OCI-LY3 (cell line): ENCODE data around the gene PRKCE.

Source experiments
- EZH2phosphoT487 ChIP-seq: fragments of 200-600 bp; shearing (Covaris generic); IDR thresholded peaks from 2 replicates; pipeline ENCODE4 v1.6.1; 2018; ENCODE audit warnings: antibody characterized with exemption, mixed run types, low read depth
- TF ChIP-seq, protein P1 (sequence below): fragments of 200-600, 300-600 bp; sonication (generic); IDR thresholded peaks from 2 replicates; pipeline ENCODE4 v1.5.1; 2014; ENCODE audit warnings: antibody characterized with exemption, low read length, low read depth

DNA sequence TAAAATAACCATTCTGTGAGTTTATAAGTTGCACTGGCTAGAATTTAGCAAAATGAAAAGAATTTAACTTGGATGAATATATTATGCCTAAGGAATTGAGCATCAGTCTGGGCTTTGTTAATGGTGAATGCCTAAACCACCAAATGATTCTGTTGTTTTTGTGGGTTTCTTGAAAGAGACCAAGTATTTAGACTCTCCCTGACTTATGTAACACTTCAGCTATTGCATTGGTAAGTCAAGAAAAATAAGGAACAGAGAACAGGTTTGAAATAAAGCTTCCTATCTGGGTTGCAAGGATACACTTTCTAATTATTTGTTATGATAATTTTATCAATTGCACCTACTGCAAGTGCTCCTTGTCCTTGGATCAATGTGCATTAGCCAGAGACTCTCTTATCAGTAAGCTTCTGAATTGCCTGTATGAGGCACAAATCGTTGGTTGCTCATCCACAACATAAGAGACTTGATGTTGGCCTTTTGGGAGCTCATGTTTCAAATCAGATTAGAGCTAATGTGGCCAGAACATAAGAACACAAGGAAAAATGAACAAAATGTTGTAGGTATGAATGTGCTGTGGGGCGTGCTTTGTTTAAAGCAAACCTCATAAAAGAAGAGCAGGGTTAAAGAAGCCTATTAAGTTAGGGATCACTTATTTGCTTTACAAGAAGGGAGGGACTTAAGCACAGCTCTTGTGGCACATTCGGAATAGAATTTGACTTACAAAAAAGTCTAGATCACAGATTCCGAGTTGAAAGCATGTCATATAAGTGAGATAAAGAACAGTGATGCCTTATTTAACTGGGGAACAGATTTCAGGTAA, 37.2 kb downstream of the PRKCE start:
- TF ChIP-seq, protein P1, sequence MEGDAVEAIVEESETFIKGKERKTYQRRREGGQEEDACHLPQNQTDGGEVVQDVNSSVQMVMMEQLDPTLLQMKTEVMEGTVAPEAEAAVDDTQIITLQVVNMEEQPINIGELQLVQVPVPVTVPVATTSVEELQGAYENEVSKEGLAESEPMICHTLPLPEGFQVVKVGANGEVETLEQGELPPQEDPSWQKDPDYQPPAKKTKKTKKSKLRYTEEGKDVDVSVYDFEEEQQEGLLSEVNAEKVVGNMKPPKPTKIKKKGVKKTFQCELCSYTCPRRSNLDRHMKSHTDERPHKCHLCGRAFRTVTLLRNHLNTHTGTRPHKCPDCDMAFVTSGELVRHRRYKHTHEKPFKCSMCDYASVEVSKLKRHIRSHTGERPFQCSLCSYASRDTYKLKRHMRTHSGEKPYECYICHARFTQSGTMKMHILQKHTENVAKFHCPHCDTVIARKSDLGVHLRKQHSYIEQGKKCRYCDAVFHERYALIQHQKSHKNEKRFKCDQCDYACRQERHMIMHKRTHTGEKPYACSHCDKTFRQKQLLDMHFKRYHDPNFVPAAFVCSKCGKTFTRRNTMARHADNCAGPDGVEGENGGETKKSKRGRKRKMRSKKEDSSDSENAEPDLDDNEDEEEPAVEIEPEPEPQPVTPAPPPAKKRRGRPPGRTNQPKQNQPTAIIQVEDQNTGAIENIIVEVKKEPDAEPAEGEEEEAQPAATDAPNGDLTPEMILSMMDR: no peak
- TF ChIP-seq EZH2phosphoT487: no peak
